ENCODE results near the gene SIN3B.

SIN3B gene

GRCh38 chr19:16889883-16890460 is 60.8 kb downstream of the SIN3B start:
- DNase-seq, result no peak

- no peak for DNase-seq
Measured at GRCh38 chr19:16890461-16891184, 61.4 kb downstream of the SIN3B start.

- DNase-seq, result no peak
Measured at GRCh38 chr19:16891696-16892382, 62.6 kb downstream of the SIN3B start.

GRCh38 chr19:16892436-16892835 is 63.2 kb downstream of the SIN3B start:
- no peak for DNase-seq

GRCh38 chr19:16892868-16893685 is 63.9 kb downstream of the SIN3B start:
- no peak for DNase-seq

GRCh38 chr19:16893686-16893989 is 64.4 kb downstream of the SIN3B start:
- DNase-seq, result no peak

GRCh38 chr19:16894080-16894479 is 64.9 kb downstream of the SIN3B start:
- DNase-seq, result no peak

- DNase-seq, result no peak
Measured at GRCh38 chr19:16895467-16896145, 66.4 kb downstream of the SIN3B start.

- DNase-seq, result no peak
Measured at GRCh38 chr19:16896146-16897028, 67.2 kb downstream of the SIN3B start.

GRCh38 chr19:16897029-16897855 is 68.0 kb downstream of the SIN3B start:
- DNase-seq, result no peak

- no peak for DNase-seq
Measured at GRCh38 chr19:16897856-16898161, 68.6 kb downstream of the SIN3B start.

- no peak for DNase-seq
Measured at GRCh38 chr19:16898361-16899015, 69.3 kb downstream of the SIN3B start.

- no peak for DNase-seq
Measured at GRCh38 chr19:16899566-16900075, 70.4 kb downstream of the SIN3B start.

- DNase-seq, result no peak
Measured at GRCh38 chr19:16901491-16902175, 72.4 kb downstream of the SIN3B start.

GRCh38 chr19:16902545-16902944 is 73.3 kb downstream of the SIN3B start:
- DNase-seq, result no peak

GRCh38 chr19:16903347-16903746 is 74.1 kb downstream of the SIN3B start:
- DNase-seq, result no peak

- DNase-seq, result no peak
Measured at GRCh38 chr19:16904599-16904998, 75.4 kb downstream of the SIN3B start.

- no peak for DNase-seq
Measured at GRCh38 chr19:16908759-16909158, 79.6 kb downstream of the SIN3B start.

GRCh38 chr19:16911046-16911445 is 81.8 kb downstream of the SIN3B start:
- DNase-seq, result no peak

GRCh38 chr19:16912780-16913179 is 83.6 kb downstream of the SIN3B start:
- DNase-seq, result no peak
